H9 (cell line): ENCODE results near the gene CINP. TPM values are rescaled to one million over a fixed set of nuclear protein-coding genes. Genes with fewer than 3 reads are reported as not detected.

Experiments used
- DNase-seq: peaks from one replicate; pipeline ENCODE4 v3.0.0-alpha.2; 2017
- H2AFZ ChIP-seq: one replicate; pipeline ENCODE4 v1.6.1; 2013; ENCODE audit warnings: mild to moderate bottlenecking, low read length, control low read depth, moderate library complexity
- H2AK5ac ChIP-seq: 2 replicates; pipeline ENCODE4 v1.6.1; 2013; ENCODE audit warnings: low read length, control low read depth, mixed read lengths; ENCODE audit not compliant: insufficient read length
- H2BK120ac ChIP-seq: one replicate; pipeline ENCODE4 v1.6.1; 2013; ENCODE audit warnings: low read depth, mild to moderate bottlenecking, low read length, control low read depth, inconsistent platforms; ENCODE audit not compliant: poor library complexity, severe bottlenecking
- H2BK12ac ChIP-seq: 2 replicates; pipeline ENCODE4 v1.6.1; 2013; ENCODE audit warnings: low read length, control low read depth, mixed read lengths, low read depth; ENCODE audit not compliant: insufficient read length
- H2BK15ac ChIP-seq: 2 replicates; pipeline ENCODE4 v1.6.1; 2013; ENCODE audit warnings: low read depth, low read length, control low read depth
- H2BK20ac ChIP-seq: one replicate; pipeline ENCODE4 v1.6.1; 2013; ENCODE audit warnings: low read depth, mild to moderate bottlenecking, low read length, control low read depth, inconsistent platforms; ENCODE audit not compliant: poor library complexity, severe bottlenecking
- H2BK5ac ChIP-seq: 2 replicates; pipeline ENCODE4 v1.6.1; 2013; ENCODE audit warnings: low read length, control low read depth, mixed read lengths; ENCODE audit not compliant: insufficient read length
- H3K14ac ChIP-seq: 2 replicates; pipeline ENCODE4 v1.6.1; 2013; ENCODE audit warnings: low read length, control low read depth; ENCODE audit not compliant: insufficient read depth
- H3K18ac ChIP-seq: 2 replicates; pipeline ENCODE4 v1.6.1; 2013; ENCODE audit warnings: low read depth, mild to moderate bottlenecking, mixed read lengths, low read length, control low read depth; ENCODE audit not compliant: insufficient read length
- H3K23ac ChIP-seq: 2 replicates; pipeline ENCODE4 v1.6.1; 2013; ENCODE audit warnings: low read length, control low read depth, mixed read lengths, low read depth; ENCODE audit not compliant: insufficient read length
- H3K23me2 ChIP-seq: 2 replicates; pipeline ENCODE4 v1.6.1; 2013; ENCODE audit warnings: low read depth, mild to moderate bottlenecking, mixed read lengths, low read length, control low read depth; ENCODE audit not compliant: insufficient read length, poor library complexity, severe bottlenecking
- H3K27ac ChIP-seq: 2 replicates; pipeline ENCODE4 v1.5.1; 2013; ENCODE audit warnings: low read length, control low read depth, mixed read lengths, low read depth; ENCODE audit not compliant: insufficient read length
- H3K27me3 ChIP-seq: 2 replicates; pipeline ENCODE4 v1.6.1; 2013; ENCODE audit warnings: low read length, control low read depth, inconsistent platforms; ENCODE audit not compliant: insufficient read depth
- H3K4ac ChIP-seq: 2 replicates; pipeline ENCODE4 v1.6.1; 2013; ENCODE audit warnings: low read depth, mild to moderate bottlenecking, control low read depth, inconsistent platforms, low read length, moderate library complexity
- H3K4me1 ChIP-seq: 2 replicates; pipeline ENCODE4 v1.6.1; 2013; ENCODE audit warnings: low read length, control low read depth, inconsistent platforms; ENCODE audit not compliant: insufficient read depth
- H3K4me2 ChIP-seq: 2 replicates; pipeline ENCODE4 v1.6.1; 2013; ENCODE audit warnings: low read length, control low read depth, mixed read lengths; ENCODE audit not compliant: insufficient read length, insufficient read depth
- H3K56ac ChIP-seq: 2 replicates; pipeline ENCODE4 v1.6.1; 2013; ENCODE audit warnings: low read depth, mild to moderate bottlenecking, mixed read lengths, low read length, control low read depth; ENCODE audit not compliant: insufficient read length
- H3K79me1 ChIP-seq: 2 replicates; pipeline ENCODE4 v1.6.1; 2013; ENCODE audit warnings: low read depth, mild to moderate bottlenecking, moderate library complexity, low read length, control low read depth, inconsistent platforms; ENCODE audit not compliant: insufficient read depth, poor library complexity, severe bottlenecking
- H3K79me2 ChIP-seq: 2 replicates; pipeline ENCODE4 v1.6.1; 2013; ENCODE audit warnings: low read length, control low read depth, inconsistent platforms; ENCODE audit not compliant: insufficient read depth
- H3K9ac ChIP-seq: 2 replicates; pipeline ENCODE4 v1.6.1; 2013; ENCODE audit warnings: low read length, control low read depth, mixed read lengths; ENCODE audit not compliant: insufficient read length; ENCODE audit errors: extremely low read depth
- H3K9me3 ChIP-seq: one replicate; pipeline ENCODE4 v1.6.1; 2013; ENCODE audit warnings: low read depth, low read length, inconsistent platforms; ENCODE audit not compliant: control insufficient read depth
- H3T11ph ChIP-seq: one replicate; pipeline ENCODE4 v1.6.1; 2013; ENCODE audit warnings: mild to moderate bottlenecking, low read length, control low read depth, inconsistent platforms
- H4K20me1 ChIP-seq: one replicate; pipeline ENCODE4 v1.6.1; 2013; ENCODE audit not compliant: control insufficient read depth, insufficient read length, insufficient read depth
- H4K5ac ChIP-seq: 2 replicates; pipeline ENCODE4 v1.6.1; 2013; ENCODE audit warnings: low read depth, mild to moderate bottlenecking, mixed read lengths, low read length, control low read depth; ENCODE audit not compliant: insufficient read length
- H4K8ac ChIP-seq: replicated peaks from 2 replicates; pipeline ENCODE4 v1.6.1; 2013; ENCODE audit warnings: low read length, control low read depth, mixed read lengths, low read depth; ENCODE audit not compliant: insufficient read length
- H4K91ac ChIP-seq: 2 replicates; pipeline ENCODE4 v1.6.1; 2013; ENCODE audit warnings: low read depth, mild to moderate bottlenecking, moderate library complexity, mixed read lengths, low read length, control low read depth; ENCODE audit not compliant: insufficient read length
- H3K27ac Mint-ChIP-seq, 3 experiments: 2 replicates in 2 of 3; 3 replicates in 1 of 3; pipeline ENCODE4 v1.8.0; 2020 to 2021; ENCODE audit warnings: mixed read lengths in 3 of 3, mild to moderate bottlenecking in 1 of 3, moderate library complexity in 1 of 3
- H3K27me3 Mint-ChIP-seq: 2 replicates; pipeline ENCODE4 v1.8.0; 2021; ENCODE audit warnings: low read depth, mild to moderate bottlenecking, moderate library complexity, mixed read lengths
- H3K36me3 Mint-ChIP-seq, 3 experiments: 2 replicates in 2 of 3; 3 replicates in 1 of 3; pipeline ENCODE4 v1.8.0; 2020 to 2021; ENCODE audit warnings: low read depth in 3 of 3, mixed read lengths in 3 of 3; ENCODE audit not compliant: insufficient read depth in 1 of 3
- H3K4me1 Mint-ChIP-seq, 2 experiments: 2 replicates each; pipeline ENCODE4 v1.8.0; 2020; ENCODE audit warnings: mixed read lengths in 2 of 2
- H3K4me3 Mint-ChIP-seq, 2 experiments: 2 replicates in 1 of 2; 3 replicates in 1 of 2; pipeline ENCODE4 v1.8.0; 2020 to 2021; ENCODE audit warnings: mild to moderate bottlenecking in 2 of 2, mixed read lengths in 2 of 2, moderate library complexity in 1 of 2
- H3K9me3 Mint-ChIP-seq, 2 experiments: 2 replicates in 1 of 2; 3 replicates in 1 of 2; pipeline ENCODE4 v1.8.0; 2020; ENCODE audit warnings: mild to moderate bottlenecking in 2 of 2, mixed read lengths in 2 of 2, moderate library complexity in 1 of 2
- CTCF ChIP-seq: fragments of 200-600 bp; sonication (generic); conservative IDR thresholded peaks from 3 replicates; pipeline ENCODE4 v1.8.0; 2021; ENCODE audit warnings: antibody characterized with exemption, mild to moderate bottlenecking
- WGBS: extraction: QIAGEN DNeasy Blood & Tissue Kit; methylation state at CpG from one replicate; pipeline ENCODE4 v1.1.7; 2013; ENCODE audit warnings: missing lambda C conversion rate, low lambda C conversion rate, mixed read lengths; ENCODE audit not compliant: insufficient read length; ENCODE audit errors: extremely low coverage; 5-methylcytosine and 5-hydroxymethylcytosine counted together
- total RNA-seq: library from RNA; stranded (reverse); gene quantifications from 2 replicates; pipeline ENCODE4 v1.2.1, GENCODE V29; 2021

CINP gene
- total RNA-seq, 1 experiment from 2014 or later, result 39.5 TPM

- no peak overlapping the region for H3K4me2 ChIP-seq
- no peaks in the 10 kb centered on the region for H3K4me1 Mint-ChIP-seq
- no peaks in the 10 kb centered on the region for H3K23me2 ChIP-seq
- H3K9me3 Mint-ChIP-seq, result no peaks in the 10 kb centered on the region
- no peak overlapping the region for H2BK12ac ChIP-seq
- no peak overlapping the region for H3K4ac ChIP-seq
- H4K5ac ChIP-seq, result no peak overlapping the region
- H3K9ac ChIP-seq, result no peak overlapping the region
- no peaks in the 10 kb centered on the region for H4K20me1 ChIP-seq
- H3K27me3 ChIP-seq, result no peaks in the 10 kb centered on the region
- no peak overlapping the region for H3K14ac ChIP-seq
- peaks cover 13 to 52% (median 27%) of the 10 kb centered on the region in 3 experiments; a peak in 6 of 7 replicates for H3K36me3 Mint-ChIP-seq
- no peaks in the 10 kb centered on the region for H3K4me1 ChIP-seq
- no peak overlapping the region for H3T11ph ChIP-seq
- no peak overlapping the region for H3K56ac ChIP-seq
- no peaks in the 10 kb centered on the region for H3K79me1 ChIP-seq
- no peak overlapping the region for H2AFZ ChIP-seq
- H2BK15ac ChIP-seq, result no peak overlapping the region
- no peak overlapping the region for H2BK5ac ChIP-seq
- H2BK120ac ChIP-seq, result no peak overlapping the region
- H4K91ac ChIP-seq, result no peak overlapping the region
- no peaks in the 10 kb centered on the region for H3K79me2 ChIP-seq
- H2AK5ac ChIP-seq, result no peak overlapping the region
- no CpG with 5 or more reads among the region's 3 CpGs for WGBS
- no peak for TF ChIP-seq CTCF
- DNase-seq, result no peak
- H2BK20ac ChIP-seq, result no peak overlapping the region
- no peak overlapping the region for H3K27ac ChIP-seq
- no peak overlapping the region for H3K18ac ChIP-seq
- H4K8ac ChIP-seq, result no peak overlapping the region
- H3K27me3 Mint-ChIP-seq, result no peaks in the 10 kb centered on the region
- H3K23ac ChIP-seq, result no peak overlapping the region
- H3K9me3 ChIP-seq, result no peaks in the 10 kb centered on the region
- H3K4me3 Mint-ChIP-seq, result no peak overlapping the region
- no peak overlapping the region for H3K27ac Mint-ChIP-seq
Observed at GRCh38 chr14:102356280-102356679, 6.4 kb downstream of the CINP start.
